H9 (cell line): ENCODE results near the gene MDGA2. TPM values are rescaled to one million over a fixed set of nuclear protein-coding genes. Genes with fewer than 3 reads are reported as not detected.

Experiments used
- DNase-seq: peaks from one replicate; pipeline ENCODE4 v3.0.0-alpha.2; 2017
- H2AFZ ChIP-seq: one replicate; pipeline ENCODE4 v1.6.1; 2013; ENCODE audit warnings: mild to moderate bottlenecking, low read length, control low read depth, moderate library complexity
- H2AK5ac ChIP-seq: 2 replicates; pipeline ENCODE4 v1.6.1; 2013; ENCODE audit warnings: low read length, control low read depth, mixed read lengths; ENCODE audit not compliant: insufficient read length
- H2BK120ac ChIP-seq: one replicate; pipeline ENCODE4 v1.6.1; 2013; ENCODE audit warnings: low read depth, mild to moderate bottlenecking, low read length, control low read depth, inconsistent platforms; ENCODE audit not compliant: poor library complexity, severe bottlenecking
- H2BK12ac ChIP-seq: 2 replicates; pipeline ENCODE4 v1.6.1; 2013; ENCODE audit warnings: low read length, control low read depth, mixed read lengths, low read depth; ENCODE audit not compliant: insufficient read length
- H2BK15ac ChIP-seq: 2 replicates; pipeline ENCODE4 v1.6.1; 2013; ENCODE audit warnings: low read depth, low read length, control low read depth
- H2BK20ac ChIP-seq: one replicate; pipeline ENCODE4 v1.6.1; 2013; ENCODE audit warnings: low read depth, mild to moderate bottlenecking, low read length, control low read depth, inconsistent platforms; ENCODE audit not compliant: poor library complexity, severe bottlenecking
- H2BK5ac ChIP-seq: 2 replicates; pipeline ENCODE4 v1.6.1; 2013; ENCODE audit warnings: low read length, control low read depth, mixed read lengths; ENCODE audit not compliant: insufficient read length
- H3K14ac ChIP-seq: 2 replicates; pipeline ENCODE4 v1.6.1; 2013; ENCODE audit warnings: low read length, control low read depth; ENCODE audit not compliant: insufficient read depth
- H3K18ac ChIP-seq: 2 replicates; pipeline ENCODE4 v1.6.1; 2013; ENCODE audit warnings: low read depth, mild to moderate bottlenecking, mixed read lengths, low read length, control low read depth; ENCODE audit not compliant: insufficient read length
- H3K23ac ChIP-seq: 2 replicates; pipeline ENCODE4 v1.6.1; 2013; ENCODE audit warnings: low read length, control low read depth, mixed read lengths, low read depth; ENCODE audit not compliant: insufficient read length
- H3K23me2 ChIP-seq: 2 replicates; pipeline ENCODE4 v1.6.1; 2013; ENCODE audit warnings: low read depth, mild to moderate bottlenecking, mixed read lengths, low read length, control low read depth; ENCODE audit not compliant: insufficient read length, poor library complexity, severe bottlenecking
- H3K27ac ChIP-seq: 2 replicates; pipeline ENCODE4 v1.5.1; 2013; ENCODE audit warnings: low read length, control low read depth, mixed read lengths, low read depth; ENCODE audit not compliant: insufficient read length
- H3K27me3 ChIP-seq: 2 replicates; pipeline ENCODE4 v1.6.1; 2013; ENCODE audit warnings: low read length, control low read depth, inconsistent platforms; ENCODE audit not compliant: insufficient read depth
- H3K4ac ChIP-seq: 2 replicates; pipeline ENCODE4 v1.6.1; 2013; ENCODE audit warnings: low read depth, mild to moderate bottlenecking, control low read depth, inconsistent platforms, low read length, moderate library complexity
- H3K4me1 ChIP-seq: 2 replicates; pipeline ENCODE4 v1.6.1; 2013; ENCODE audit warnings: low read length, control low read depth, inconsistent platforms; ENCODE audit not compliant: insufficient read depth
- H3K4me2 ChIP-seq: 2 replicates; pipeline ENCODE4 v1.6.1; 2013; ENCODE audit warnings: low read length, control low read depth, mixed read lengths; ENCODE audit not compliant: insufficient read length, insufficient read depth
- H3K56ac ChIP-seq: 2 replicates; pipeline ENCODE4 v1.6.1; 2013; ENCODE audit warnings: low read depth, mild to moderate bottlenecking, mixed read lengths, low read length, control low read depth; ENCODE audit not compliant: insufficient read length
- H3K79me1 ChIP-seq: 2 replicates; pipeline ENCODE4 v1.6.1; 2013; ENCODE audit warnings: low read depth, mild to moderate bottlenecking, moderate library complexity, low read length, control low read depth, inconsistent platforms; ENCODE audit not compliant: insufficient read depth, poor library complexity, severe bottlenecking
- H3K79me2 ChIP-seq: 2 replicates; pipeline ENCODE4 v1.6.1; 2013; ENCODE audit warnings: low read length, control low read depth, inconsistent platforms; ENCODE audit not compliant: insufficient read depth
- H3K9ac ChIP-seq: 2 replicates; pipeline ENCODE4 v1.6.1; 2013; ENCODE audit warnings: low read length, control low read depth, mixed read lengths; ENCODE audit not compliant: insufficient read length; ENCODE audit errors: extremely low read depth
- H3K9me3 ChIP-seq: one replicate; pipeline ENCODE4 v1.6.1; 2013; ENCODE audit warnings: low read depth, low read length, inconsistent platforms; ENCODE audit not compliant: control insufficient read depth
- H3T11ph ChIP-seq: one replicate; pipeline ENCODE4 v1.6.1; 2013; ENCODE audit warnings: mild to moderate bottlenecking, low read length, control low read depth, inconsistent platforms
- H4K20me1 ChIP-seq: one replicate; pipeline ENCODE4 v1.6.1; 2013; ENCODE audit not compliant: control insufficient read depth, insufficient read length, insufficient read depth
- H4K5ac ChIP-seq: 2 replicates; pipeline ENCODE4 v1.6.1; 2013; ENCODE audit warnings: low read depth, mild to moderate bottlenecking, mixed read lengths, low read length, control low read depth; ENCODE audit not compliant: insufficient read length
- H4K8ac ChIP-seq: replicated peaks from 2 replicates; pipeline ENCODE4 v1.6.1; 2013; ENCODE audit warnings: low read length, control low read depth, mixed read lengths, low read depth; ENCODE audit not compliant: insufficient read length
- H4K91ac ChIP-seq: 2 replicates; pipeline ENCODE4 v1.6.1; 2013; ENCODE audit warnings: low read depth, mild to moderate bottlenecking, moderate library complexity, mixed read lengths, low read length, control low read depth; ENCODE audit not compliant: insufficient read length
- H3K27ac Mint-ChIP-seq, 3 experiments: 2 replicates in 2 of 3; 3 replicates in 1 of 3; pipeline ENCODE4 v1.8.0; 2020 to 2021; ENCODE audit warnings: mixed read lengths in 3 of 3, mild to moderate bottlenecking in 1 of 3, moderate library complexity in 1 of 3
- H3K27me3 Mint-ChIP-seq: 2 replicates; pipeline ENCODE4 v1.8.0; 2021; ENCODE audit warnings: low read depth, mild to moderate bottlenecking, moderate library complexity, mixed read lengths
- H3K36me3 Mint-ChIP-seq, 3 experiments: 2 replicates in 2 of 3; 3 replicates in 1 of 3; pipeline ENCODE4 v1.8.0; 2020 to 2021; ENCODE audit warnings: low read depth in 3 of 3, mixed read lengths in 3 of 3; ENCODE audit not compliant: insufficient read depth in 1 of 3
- H3K4me1 Mint-ChIP-seq, 2 experiments: 2 replicates each; pipeline ENCODE4 v1.8.0; 2020; ENCODE audit warnings: mixed read lengths in 2 of 2
- H3K4me3 Mint-ChIP-seq, 2 experiments: 2 replicates in 1 of 2; 3 replicates in 1 of 2; pipeline ENCODE4 v1.8.0; 2020 to 2021; ENCODE audit warnings: mild to moderate bottlenecking in 2 of 2, mixed read lengths in 2 of 2, moderate library complexity in 1 of 2
- H3K9me3 Mint-ChIP-seq, 2 experiments: 2 replicates in 1 of 2; 3 replicates in 1 of 2; pipeline ENCODE4 v1.8.0; 2020; ENCODE audit warnings: mild to moderate bottlenecking in 2 of 2, mixed read lengths in 2 of 2, moderate library complexity in 1 of 2
- WGBS: extraction: QIAGEN DNeasy Blood & Tissue Kit; methylation state at CpG from one replicate; pipeline ENCODE4 v1.1.7; 2013; ENCODE audit warnings: missing lambda C conversion rate, low lambda C conversion rate, mixed read lengths; ENCODE audit not compliant: insufficient read length; ENCODE audit errors: extremely low coverage; 5-methylcytosine and 5-hydroxymethylcytosine counted together
- total RNA-seq: library from RNA; stranded (reverse); gene quantifications from 2 replicates; pipeline ENCODE4 v1.2.1, GENCODE V29; 2021
- TF ChIP-seq, protein P1 (sequence below): fragments of 200-600 bp; sonication (generic); conservative IDR thresholded peaks from 3 replicates; pipeline ENCODE4 v1.8.0; 2021; ENCODE audit warnings: antibody characterized with exemption, mild to moderate bottlenecking

MDGA2 gene
- total RNA-seq, 1 experiment from 2014 or later = 1.9 TPM

DNA sequence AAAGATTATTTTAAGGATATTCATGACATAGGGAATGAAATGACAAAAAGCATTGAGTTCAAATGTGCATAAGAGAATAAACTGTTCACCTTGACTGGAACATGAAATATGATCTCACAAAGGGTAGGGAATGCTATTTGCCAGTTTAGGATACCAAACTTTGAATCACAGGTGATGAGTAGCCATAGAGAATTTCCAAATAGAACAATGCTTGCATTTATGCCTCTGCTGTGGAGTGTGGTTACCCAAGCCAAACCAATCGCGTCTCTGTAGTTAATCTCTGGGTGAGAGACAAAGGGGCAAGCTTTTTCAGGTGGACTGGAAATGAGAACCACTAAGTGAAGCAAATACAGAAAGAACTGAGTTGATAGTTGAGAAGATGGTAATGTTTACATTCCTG is 652.7 kb downstream of the MDGA2 start:
- no peak overlapping the region for H2BK120ac ChIP-seq
- no peaks in the 10 kb centered on the region for H3K9me3 Mint-ChIP-seq
- no peaks in the 10 kb centered on the region for H3K4me1 Mint-ChIP-seq
- no peak overlapping the region for H4K8ac ChIP-seq
- H3K79me1 ChIP-seq = no peaks in the 10 kb centered on the region
- no peak overlapping the region for H2BK20ac ChIP-seq
- H3K36me3 Mint-ChIP-seq = no peaks in the 10 kb centered on the region
- no peak for DNase-seq
- no peak overlapping the region for H2BK15ac ChIP-seq
- no peak overlapping the region for H4K91ac ChIP-seq
- H3K18ac ChIP-seq = no peak overlapping the region
- H3K23ac ChIP-seq = no peak overlapping the region
- no peak overlapping the region for H3K4me3 Mint-ChIP-seq
- H3K14ac ChIP-seq = no peak overlapping the region
- H4K5ac ChIP-seq = no peak overlapping the region
- H3K4ac ChIP-seq = no peak overlapping the region
- H3K56ac ChIP-seq = no peak overlapping the region
- H2BK12ac ChIP-seq = no peak overlapping the region
- TF ChIP-seq, protein P1, sequence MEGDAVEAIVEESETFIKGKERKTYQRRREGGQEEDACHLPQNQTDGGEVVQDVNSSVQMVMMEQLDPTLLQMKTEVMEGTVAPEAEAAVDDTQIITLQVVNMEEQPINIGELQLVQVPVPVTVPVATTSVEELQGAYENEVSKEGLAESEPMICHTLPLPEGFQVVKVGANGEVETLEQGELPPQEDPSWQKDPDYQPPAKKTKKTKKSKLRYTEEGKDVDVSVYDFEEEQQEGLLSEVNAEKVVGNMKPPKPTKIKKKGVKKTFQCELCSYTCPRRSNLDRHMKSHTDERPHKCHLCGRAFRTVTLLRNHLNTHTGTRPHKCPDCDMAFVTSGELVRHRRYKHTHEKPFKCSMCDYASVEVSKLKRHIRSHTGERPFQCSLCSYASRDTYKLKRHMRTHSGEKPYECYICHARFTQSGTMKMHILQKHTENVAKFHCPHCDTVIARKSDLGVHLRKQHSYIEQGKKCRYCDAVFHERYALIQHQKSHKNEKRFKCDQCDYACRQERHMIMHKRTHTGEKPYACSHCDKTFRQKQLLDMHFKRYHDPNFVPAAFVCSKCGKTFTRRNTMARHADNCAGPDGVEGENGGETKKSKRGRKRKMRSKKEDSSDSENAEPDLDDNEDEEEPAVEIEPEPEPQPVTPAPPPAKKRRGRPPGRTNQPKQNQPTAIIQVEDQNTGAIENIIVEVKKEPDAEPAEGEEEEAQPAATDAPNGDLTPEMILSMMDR = no peak
- H3K9ac ChIP-seq = no peak overlapping the region
- no peaks in the 10 kb centered on the region for H3K79me2 ChIP-seq
- no peaks in the 10 kb centered on the region for H3K23me2 ChIP-seq
- H3K27ac ChIP-seq = no peak overlapping the region
- H3K9me3 ChIP-seq = no peaks in the 10 kb centered on the region
- no peak overlapping the region for H2AFZ ChIP-seq
- no peak overlapping the region for H3T11ph ChIP-seq
- no peaks in the 10 kb centered on the region for H3K27me3 Mint-ChIP-seq
- H3K4me1 ChIP-seq = no peaks in the 10 kb centered on the region
- WGBS = no CpG with 5 or more reads among the region's 2 CpGs
- H3K4me2 ChIP-seq = no peak overlapping the region
- no peaks in the 10 kb centered on the region for H3K27me3 ChIP-seq
- no peak overlapping the region for H2AK5ac ChIP-seq
- no peak overlapping the region for H3K27ac Mint-ChIP-seq
- no peaks in the 10 kb centered on the region for H4K20me1 ChIP-seq
- H2BK5ac ChIP-seq = no peak overlapping the region
